Liver (tissue), 9 donors: ENCODE measurements around the gene ACSS1. TPM values are rescaled to one million over a fixed set of nuclear protein-coding genes. Genes with fewer than 3 reads are reported as not detected.

ENCODE experiments used
- DNase-seq: peaks from one replicate; pipeline ENCODE4 v3.0.0-alpha.2; 2017; ENCODE audit warnings: low spot score
- H3K27ac ChIP-seq, 2 donors: one replicate each; pipeline ENCODE4 v1.7.0; 2013; ENCODE audit warnings: inconsistent platforms in 2 of 2, low read length in 2 of 2, control low read depth in 1 of 2, low read depth in 1 of 2, mild to moderate bottlenecking in 1 of 2
- H3K27me3 ChIP-seq, 4 donors: one replicate each; pipeline versions ENCODE4 v1.6.1 to v1.7.0; 2013; ENCODE audit warnings: low read length in 3 of 4, inconsistent platforms in 1 of 4, mild to moderate bottlenecking in 1 of 4, moderate library complexity in 1 of 4; ENCODE audit not compliant: control insufficient read depth in 4 of 4, insufficient read depth in 4 of 4
- H3K36me3 ChIP-seq, 4 donors: one replicate each; pipeline versions ENCODE4 v1.6.1 to v1.7.0; 2013; ENCODE audit warnings: low read length in 3 of 4, mild to moderate bottlenecking in 3 of 4, low read depth in 1 of 4, moderate library complexity in 1 of 4; ENCODE audit not compliant: control insufficient read depth in 4 of 4, insufficient read depth in 3 of 4
- H3K4me1 ChIP-seq, 4 donors: one replicate each; pipeline versions ENCODE4 v1.6.1 to v1.7.0; 2013; ENCODE audit warnings: low read length in 3 of 4, mild to moderate bottlenecking in 3 of 4, moderate library complexity in 1 of 4; ENCODE audit not compliant: control insufficient read depth in 4 of 4, insufficient read depth in 4 of 4
- H3K4me3 ChIP-seq, 3 donors: one replicate each; pipeline versions ENCODE4 v1.6.1 to v1.7.0; 2013; ENCODE audit warnings: low read length in 3 of 3, control low read depth in 1 of 3, low read depth in 1 of 3, mild to moderate bottlenecking in 1 of 3
- H3K9ac ChIP-seq, 2 donors: one replicate each; pipeline ENCODE4 v1.7.0; 2013; ENCODE audit warnings: low read length in 2 of 2, mild to moderate bottlenecking in 2 of 2, moderate library complexity in 2 of 2, control low read depth in 1 of 2, low read depth in 1 of 2
- H3K9me3 ChIP-seq, 4 donors: one replicate each; pipeline versions ENCODE4 v1.6.1 to v1.7.0; 2013; ENCODE audit warnings: low read length in 3 of 4; ENCODE audit not compliant: control insufficient read depth in 4 of 4
- EGR1 ChIP-seq, 2 donors: IDR thresholded peaks; 2 replicates each; pipeline ENCODE4 v1.6.1; 2016 to 2018; ENCODE audit warnings: antibody characterized with exemption in 2 of 2, low read depth in 2 of 2
- FOXA1 ChIP-seq: IDR thresholded peaks from 2 replicates; pipeline ENCODE4 v1.6.1; 2016; ENCODE audit warnings: antibody characterized with exemption
- FOXA2 ChIP-seq: IDR thresholded peaks from 2 replicates; pipeline ENCODE4 v1.6.1; 2016; ENCODE audit warnings: antibody characterized with exemption
- HNF4G ChIP-seq: IDR thresholded peaks from 2 replicates; pipeline ENCODE4 v1.6.1; 2016; ENCODE audit warnings: antibody characterized with exemption
- NR2F2 ChIP-seq: IDR thresholded peaks from 2 replicates; pipeline ENCODE4 v1.6.1; 2016; ENCODE audit warnings: antibody characterized with exemption
- RAD21 ChIP-seq, 2 donors: IDR thresholded peaks; 2 replicates each; pipeline ENCODE4 v1.6.1; 2016; ENCODE audit warnings: antibody characterized with exemption in 2 of 2, mild to moderate bottlenecking in 2 of 2
- RXRA ChIP-seq, 2 donors: IDR thresholded peaks; 2 replicates each; pipeline ENCODE4 v1.6.1; 2017 to 2018; ENCODE audit warnings: antibody characterized with exemption in 2 of 2, mild to moderate bottlenecking in 1 of 2
- SP1 ChIP-seq: IDR thresholded peaks from 2 replicates; pipeline ENCODE4 v1.6.1; 2018; ENCODE audit warnings: antibody characterized with exemption, mild to moderate bottlenecking
- TAF1 ChIP-seq: conservative IDR thresholded peaks from 2 replicates; pipeline ENCODE4 v1.6.1; 2016; ENCODE audit warnings: antibody characterized with exemption, mild to moderate bottlenecking
- YY1 ChIP-seq: IDR thresholded peaks from 2 replicates; pipeline ENCODE4 v1.6.1; 2016; ENCODE audit warnings: antibody characterized with exemption, mild to moderate bottlenecking
- WGBS: extraction: QIAGEN DNeasy Blood & Tissue Kit; methylation state at CpG from one replicate; pipeline ENCODE4 v1.1.7; 2013; 5-methylcytosine and 5-hydroxymethylcytosine counted together
- polyA plus RNA-seq, 2 donors: library from polyadenylated mRNA; stranded (reverse) in 1 of 2; unstranded in 1 of 2; fragments of 200-250 nt in 1 of 2; fragments of >200 nt in 1 of 2; fragmentation: Nextera tagmentation in 1 of 2; extraction: Ambion mirVana in 1 of 2; gene quantifications; one replicate each; pipeline versions ENCODE4 v1.2.1 to v1.2.3, GENCODE V29; 2013 to 2015
- total RNA-seq, 2 donors: library from RNA; depleted of rRNA; stranded (reverse); fragments of >200 nt; gene quantifications; one replicate each; pipeline ENCODE4 v1.2.3, GENCODE V29; 2014
- TF ChIP-seq, protein P1 (sequence below): IDR thresholded peaks from 2 replicates; pipeline ENCODE4 v1.6.1; 2016; ENCODE audit warnings: antibody characterized with exemption
- TF ChIP-seq, protein P2 (sequence below): fragments of 150-350 bp; IDR thresholded peaks from 2 replicates; pipeline ENCODE4 v1.5.1; 2017; ENCODE audit warnings: improper control_type of control experiment, low read depth, low read length; ENCODE audit not compliant: missing input control
- TF ChIP-seq, protein P3 (sequence below): IDR thresholded peaks from 2 replicates; pipeline ENCODE4 v1.6.1; 2016; ENCODE audit warnings: antibody characterized with exemption
- TF ChIP-seq, protein P4 (sequence below): IDR thresholded peaks from 2 replicates; pipeline ENCODE4 v1.6.1; 2016; ENCODE audit warnings: antibody characterized with exemption
- donor health status: healthy.
- donor health status: healthy.
- donor health status: healthy.
- donor health status: healthy.
- donor health status: healthy.

ACSS1 gene
- total and polyA plus RNA-seq, 4 donors = 5.3 to 87.5 (median 22.1) TPM

DNA sequence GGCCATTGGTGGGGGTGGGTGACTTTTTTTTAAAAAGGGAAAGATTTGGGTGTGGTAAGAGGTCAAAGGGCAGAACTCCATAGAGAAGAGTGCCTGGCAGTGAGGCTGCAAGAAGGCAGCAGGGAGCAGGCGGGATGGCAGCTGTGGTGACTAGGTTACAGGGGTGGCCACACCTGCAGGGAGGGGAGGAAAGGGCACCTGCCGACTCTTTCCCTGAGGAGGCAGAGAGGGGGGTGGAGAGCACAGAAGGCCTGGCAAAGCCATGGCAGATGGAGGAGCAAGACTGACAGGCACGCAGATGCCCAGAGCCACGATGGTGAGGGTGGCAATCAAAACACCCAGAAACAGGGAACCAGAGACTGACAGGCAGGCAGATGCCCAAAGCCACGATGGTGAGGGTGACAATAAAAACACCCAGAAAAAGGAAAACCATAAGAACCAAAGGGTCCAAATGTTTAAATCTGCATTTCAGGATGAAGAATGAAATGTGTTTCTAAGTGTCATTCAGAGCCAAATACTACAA is 89.6 kb downstream of the ACSS1 start:
- Histone ChIP-seq H3K27ac (no peak overlapping the region), H3K9me3 (no peaks in the 10 kb centered on the region), H3K9ac (no peak overlapping the region), H3K36me3 (peaks cover 28 to 96% (median 84%) of the 10 kb centered on the region in 4 donors), H3K4me3 (no peak overlapping the region), H3K27me3 (no peaks in the 10 kb centered on the region), H3K4me1 (peaks cover 0 to 3% (median 0%) of the 10 kb centered on the region in 4 donors)
- WGBS = 82% methylated on average over 5 of the region's 5 CpGs
- no peak for DNase-seq
- TF ChIP-seq NR2F2 = no peak

DNA sequence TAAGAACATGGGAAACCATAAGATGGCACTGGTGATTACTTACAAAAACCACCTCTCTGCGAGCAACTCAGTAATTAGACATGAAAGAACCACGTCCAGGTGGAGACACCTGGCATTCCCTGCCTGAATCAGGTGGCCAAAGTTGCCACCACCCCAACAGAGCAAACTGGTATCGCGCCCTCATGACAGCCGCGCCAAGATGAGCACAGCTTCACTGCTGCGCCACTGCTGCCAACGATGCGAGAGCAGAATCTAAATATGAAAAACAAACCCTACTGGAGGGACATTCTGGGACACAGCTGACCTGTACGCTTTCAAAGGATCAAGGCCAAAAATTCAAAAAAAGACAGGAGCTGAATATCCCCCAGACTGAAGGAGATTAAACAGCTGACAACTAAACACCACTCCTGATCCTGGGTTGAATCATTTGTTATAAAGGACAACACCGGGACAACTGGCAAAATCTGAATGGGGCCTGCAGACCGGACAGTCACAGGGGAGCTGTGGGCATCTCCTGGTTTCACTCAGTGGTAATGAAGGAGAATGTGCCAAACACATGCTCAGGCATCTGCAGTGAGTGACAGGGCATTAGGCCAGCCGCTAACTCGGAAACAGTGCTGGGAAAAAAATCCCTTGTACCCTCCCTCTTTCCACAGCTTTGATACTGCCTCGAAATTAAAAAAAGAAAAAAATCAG is 91.5 kb downstream of the ACSS1 start:
- DNase-seq = no peak
- H3K9me3 ChIP-seq = no peaks in the 10 kb centered on the region
- H3K9ac ChIP-seq = no peak overlapping the region
- TF ChIP-seq, protein P1, sequence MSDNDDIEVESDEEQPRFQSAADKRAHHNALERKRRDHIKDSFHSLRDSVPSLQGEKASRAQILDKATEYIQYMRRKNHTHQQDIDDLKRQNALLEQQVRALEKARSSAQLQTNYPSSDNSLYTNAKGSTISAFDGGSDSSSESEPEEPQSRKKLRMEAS = no peak
- no peak for TF ChIP-seq FOXA2
- no peak for TF ChIP-seq EGR1 (IDR thresholded peaks at IDR 0.05; ENCODE audit: low read depth in 2 of 2)
- TF ChIP-seq RAD21 (IDR thresholded peaks at IDR 0.05) = no peak
- no peak for TF ChIP-seq RXRA (IDR thresholded peaks at IDR 0.05)
- TF ChIP-seq, protein P2, sequence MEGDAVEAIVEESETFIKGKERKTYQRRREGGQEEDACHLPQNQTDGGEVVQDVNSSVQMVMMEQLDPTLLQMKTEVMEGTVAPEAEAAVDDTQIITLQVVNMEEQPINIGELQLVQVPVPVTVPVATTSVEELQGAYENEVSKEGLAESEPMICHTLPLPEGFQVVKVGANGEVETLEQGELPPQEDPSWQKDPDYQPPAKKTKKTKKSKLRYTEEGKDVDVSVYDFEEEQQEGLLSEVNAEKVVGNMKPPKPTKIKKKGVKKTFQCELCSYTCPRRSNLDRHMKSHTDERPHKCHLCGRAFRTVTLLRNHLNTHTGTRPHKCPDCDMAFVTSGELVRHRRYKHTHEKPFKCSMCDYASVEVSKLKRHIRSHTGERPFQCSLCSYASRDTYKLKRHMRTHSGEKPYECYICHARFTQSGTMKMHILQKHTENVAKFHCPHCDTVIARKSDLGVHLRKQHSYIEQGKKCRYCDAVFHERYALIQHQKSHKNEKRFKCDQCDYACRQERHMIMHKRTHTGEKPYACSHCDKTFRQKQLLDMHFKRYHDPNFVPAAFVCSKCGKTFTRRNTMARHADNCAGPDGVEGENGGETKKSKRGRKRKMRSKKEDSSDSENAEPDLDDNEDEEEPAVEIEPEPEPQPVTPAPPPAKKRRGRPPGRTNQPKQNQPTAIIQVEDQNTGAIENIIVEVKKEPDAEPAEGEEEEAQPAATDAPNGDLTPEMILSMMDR = no peak
- TF ChIP-seq, protein P3, sequence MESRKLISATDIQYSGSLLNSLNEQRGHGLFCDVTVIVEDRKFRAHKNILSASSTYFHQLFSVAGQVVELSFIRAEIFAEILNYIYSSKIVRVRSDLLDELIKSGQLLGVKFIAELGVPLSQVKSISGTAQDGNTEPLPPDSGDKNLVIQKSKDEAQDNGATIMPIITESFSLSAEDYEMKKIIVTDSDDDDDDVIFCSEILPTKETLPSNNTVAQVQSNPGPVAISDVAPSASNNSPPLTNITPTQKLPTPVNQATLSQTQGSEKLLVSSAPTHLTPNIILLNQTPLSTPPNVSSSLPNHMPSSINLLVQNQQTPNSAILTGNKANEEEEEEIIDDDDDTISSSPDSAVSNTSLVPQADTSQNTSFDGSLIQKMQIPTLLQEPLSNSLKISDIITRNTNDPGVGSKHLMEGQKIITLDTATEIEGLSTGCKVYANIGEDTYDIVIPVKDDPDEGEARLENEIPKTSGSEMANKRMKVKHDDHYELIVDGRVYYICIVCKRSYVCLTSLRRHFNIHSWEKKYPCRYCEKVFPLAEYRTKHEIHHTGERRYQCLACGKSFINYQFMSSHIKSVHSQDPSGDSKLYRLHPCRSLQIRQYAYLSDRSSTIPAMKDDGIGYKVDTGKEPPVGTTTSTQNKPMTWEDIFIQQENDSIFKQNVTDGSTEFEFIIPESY = no peak
- TF ChIP-seq HNF4G = no peak
- no peak for TF ChIP-seq SP1
- no peak overlapping the region for H3K27ac ChIP-seq
- no peak overlapping the region for H3K4me3 ChIP-seq
- peaks cover 34 to 96% (median 82%) of the 10 kb centered on the region in 4 donors for H3K36me3 ChIP-seq
- WGBS = 95% methylated on average over 15 of the region's 15 CpGs
- H3K4me1 ChIP-seq = peaks cover 0 to 3% (median 0%) of the 10 kb centered on the region in 4 donors
- H3K27me3 ChIP-seq = no peaks in the 10 kb centered on the region

DNA sequence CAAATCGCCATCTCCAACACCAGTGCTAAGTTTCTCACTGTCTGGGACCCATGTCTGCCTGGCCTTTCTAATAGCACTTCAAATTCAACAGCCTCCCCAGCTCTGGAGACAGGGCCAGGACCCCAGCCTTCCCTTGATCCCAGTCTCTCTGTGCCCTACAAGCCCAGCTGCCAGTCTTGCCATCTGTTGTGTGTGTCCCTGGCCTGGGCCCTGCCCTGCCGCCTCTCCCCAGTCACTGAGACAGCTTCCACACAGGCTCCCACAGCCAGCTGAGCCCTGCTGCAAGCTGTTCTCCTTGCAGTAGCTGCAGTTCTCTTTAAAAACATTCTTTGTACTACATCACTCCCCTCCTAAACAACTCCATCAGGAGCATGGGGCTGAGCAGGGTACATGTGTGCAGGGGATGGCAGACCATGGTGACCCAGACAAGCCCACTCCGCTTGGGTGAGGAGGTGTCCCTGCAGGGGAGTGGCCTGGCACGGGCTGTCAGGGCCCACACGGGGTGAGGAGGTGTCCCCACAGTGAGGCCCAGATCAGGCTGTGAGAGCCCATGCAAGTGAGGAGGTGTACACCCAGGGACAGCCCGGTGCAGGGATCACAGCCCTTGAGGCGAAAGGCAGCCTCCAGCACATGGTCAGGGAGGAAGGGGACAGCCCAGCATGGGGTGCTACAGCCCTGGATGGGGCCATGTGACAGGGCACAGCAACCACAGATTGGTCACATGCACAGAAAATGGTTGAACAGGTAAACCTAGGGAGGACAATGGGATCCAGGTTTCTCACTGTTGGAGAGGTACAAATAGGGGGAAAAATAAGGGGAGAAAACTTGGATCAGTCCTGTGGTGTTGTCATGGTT is 92.6 kb downstream of the ACSS1 start:
- no peak for DNase-seq
- H3K36me3 ChIP-seq = peaks cover 39 to 95% (median 83%) of the 10 kb centered on the region in 4 donors
- TF ChIP-seq FOXA1 (no peak), RAD21 (IDR thresholded peaks at IDR 0.05) (no peak), TAF1 (no peak), YY1 (no peak), RXRA (IDR thresholded peaks at IDR 0.05) (no peak), EGR1 (IDR thresholded peaks at IDR 0.05; ENCODE audit: low read depth in 2 of 2) (no peak)
- TF ChIP-seq, protein P1 = no peak
- TF ChIP-seq, protein P4, sequence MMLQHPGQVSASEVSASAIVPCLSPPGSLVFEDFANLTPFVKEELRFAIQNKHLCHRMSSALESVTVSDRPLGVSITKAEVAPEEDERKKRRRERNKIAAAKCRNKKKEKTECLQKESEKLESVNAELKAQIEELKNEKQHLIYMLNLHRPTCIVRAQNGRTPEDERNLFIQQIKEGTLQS = no peak
- H3K27ac ChIP-seq = no peak overlapping the region
- 95% methylated on average over 7 of the region's 7 CpGs for WGBS
- H3K4me1 ChIP-seq = peaks cover 0 to 3% (median 0%) of the 10 kb centered on the region in 4 donors
- H3K9ac ChIP-seq = no peak overlapping the region
- H3K4me3 ChIP-seq = no peak overlapping the region
- H3K9me3 ChIP-seq = no peaks in the 10 kb centered on the region
- H3K27me3 ChIP-seq = no peaks in the 10 kb centered on the region
